ENCODE data around the gene SLC35F3.

Gene SLC35F3

GRCh38 chr1:234264832-234265231 lies 360.4 kb downstream of the SLC35F3 start:
- no peak for DNase-seq (ENCODE audit: extremely low read depth, low read depth)
- no peak for TF ChIP-seq CTCF (IDR thresholded peaks at IDR 0.05; ENCODE audit: low read depth, low read length, missing control alignments)
- H3K4me3 ChIP-seq (replicated peaks; ENCODE audit: low read depth, low read length) = no peak overlapping the region

GRCh38 chr1:234265321-234265720 lies 360.8 kb downstream of the SLC35F3 start:
- H3K4me3 ChIP-seq (replicated peaks; ENCODE audit: low read depth, low read length) = no peak overlapping the region
- no peak for TF ChIP-seq CTCF (IDR thresholded peaks at IDR 0.05; ENCODE audit: low read depth, low read length, missing control alignments)
- no peak for DNase-seq (ENCODE audit: extremely low read depth, low read depth)

- no peak overlapping the region for H3K4me3 ChIP-seq (replicated peaks; ENCODE audit: low read depth, low read length)
- DNase-seq (ENCODE audit: extremely low read depth, low read depth) = no peak
- no peak for TF ChIP-seq CTCF (IDR thresholded peaks at IDR 0.05; ENCODE audit: low read depth, low read length, missing control alignments)
These were observed 361.4 kb downstream of the SLC35F3 start for GRCh38 chr1:234265861-234266260.

GRCh38 chr1:234270093-234270492 lies 365.6 kb downstream of the SLC35F3 start:
- H3K4me3 ChIP-seq (replicated peaks; ENCODE audit: low read depth, low read length) = no peak overlapping the region
- no peak for TF ChIP-seq CTCF (IDR thresholded peaks at IDR 0.05; ENCODE audit: low read depth, low read length, missing control alignments)
- no peak for DNase-seq (ENCODE audit: extremely low read depth, low read depth)

- H3K4me3 ChIP-seq (replicated peaks; ENCODE audit: low read depth, low read length) = no peak overlapping the region
- no peak for DNase-seq (ENCODE audit: extremely low read depth, low read depth)
These were observed 366.2 kb downstream of the SLC35F3 start for GRCh38 chr1:234270581-234271242.

GRCh38 chr1:234271243-234271606 lies 366.7 kb downstream of the SLC35F3 start:
- no peak for DNase-seq (ENCODE audit: extremely low read depth, low read depth)
- TF ChIP-seq CTCF (IDR thresholded peaks at IDR 0.05; ENCODE audit: low read depth, low read length, missing control alignments) = no peak
- H3K4me3 ChIP-seq (replicated peaks; ENCODE audit: low read depth, low read length) = no peak overlapping the region

More at GRCh38 chr1:234270581-234271242, 366.2 kb downstream of the SLC35F3 start:
- no peak for TF ChIP-seq CTCF (IDR thresholded peaks at IDR 0.05; ENCODE audit: low read depth, low read length, missing control alignments)

Measured in HFF-Myc (cell line).